GM12878 (cell line): Measurements from ENCODE around the gene P4HA2. TPM values are rescaled to one million over a fixed set of nuclear protein-coding genes. Genes with fewer than 3 reads are reported as not detected.

Source experiments
- ATAC-seq: fragments of 200-7000 bp; cut with Tn5 transposase; 3 replicates; pipeline ENCODE4 v1.9.1; 2020; ENCODE audit warnings: mild to moderate bottlenecking, moderate library complexity
- BruUV-seq: library from RNA; stranded (reverse); fragments of 400-500 nt; replicated peaks from 2 replicates; lab custom pipeline; 2021; lab: Mats Ljungman, UMichigan
- CTCF ChIA-PET: fragments of 300-600 bp; sonication (Branson Sonifier 250); formaldehyde crosslinking; extraction: SDS; loops from one replicate; lab custom pipeline; 2021; ENCODE audit warnings: inconsistent platforms; lab: Yijun Ruan, JAX
- POLR2A ChIA-PET: fragments of 350-600 bp; formaldehyde crosslinking; extraction: SDS; loops from one replicate; lab custom pipeline; 2021; ENCODE audit warnings: inconsistent platforms; lab: Charles Lee
- RAD21 ChIA-PET: fragments of 300-600 bp; sonication (Branson Sonifier 250); formaldehyde crosslinking; loops from one replicate; lab custom pipeline; 2023; ENCODE audit warnings: antibody characterized with exemption; ENCODE audit not compliant: unreplicated experiment; lab: Charles Lee
- SMC1A ChIA-PET: fragments of 300-600 bp; sonication (Branson Sonifier 250); formaldehyde crosslinking; loops from one replicate; lab custom pipeline; 2023; ENCODE audit not compliant: unreplicated experiment, uncharacterized antibody; lab: Charles Lee
- DNase-seq: peaks from one replicate; pipeline ENCODE4 v3.0.0-alpha.2; 2011; ENCODE audit warnings: low read depth, low spot score
- FAIRE-seq: peaks from 3 replicates; lab custom pipeline; 2011; peaks lifted over from hg19 to GRCh38; lab: Jason Lieb, UNC
- H2AFZ ChIP-seq: 2 replicates; pipeline ENCODE4 v1.6.0; 2011; ENCODE audit warnings: low read depth, low read length, control low read depth; ENCODE audit not compliant: control insufficient read depth
- H3K27ac ChIP-seq: 2 replicates; pipeline ENCODE4 v1.5.1; 2011; ENCODE audit warnings: control low read depth; ENCODE audit not compliant: control insufficient read depth, insufficient read depth
- H3K27me3 ChIP-seq, 2 experiments: replicated peaks in 1 of 2; 2 replicates each; pipeline versions ENCODE4 v1.6.0 to v1.6.1; 2011; ENCODE audit warnings: low read length in 1 of 2; ENCODE audit not compliant: control insufficient read depth in 2 of 2, insufficient read depth in 2 of 2
- H3K36me3 ChIP-seq, 2 experiments: 2 replicates each; pipeline ENCODE4 v1.5.1; 2011; ENCODE audit warnings: low read length in 1 of 2; ENCODE audit not compliant: control insufficient read depth in 2 of 2, insufficient read depth in 2 of 2
- H3K4me1 ChIP-seq: 2 replicates; pipeline ENCODE4 v1.6.1; 2011; ENCODE audit warnings: mild to moderate bottlenecking, low read length, moderate library complexity, mixed read lengths; ENCODE audit not compliant: control insufficient read depth, insufficient read depth
- H3K4me2 ChIP-seq: 2 replicates; pipeline ENCODE4 v1.6.0; 2011; ENCODE audit warnings: control low read depth; ENCODE audit not compliant: control insufficient read depth, insufficient read depth
- H3K4me3 ChIP-seq: fragments of 200-600 bp; sonication (generic); 2 replicates; pipeline ENCODE4 v1.5.1; 2016
- H3K79me2 ChIP-seq: 2 replicates; pipeline ENCODE4 v1.6.0; 2011; ENCODE audit warnings: low read length; ENCODE audit not compliant: control insufficient read depth, insufficient read depth
- H3K9ac ChIP-seq: 2 replicates; pipeline ENCODE4 v1.8.0; 2011; ENCODE audit warnings: low read length, control low read depth, mixed read lengths; ENCODE audit not compliant: control insufficient read depth, insufficient read depth
- H3K9me3 ChIP-seq: replicated peaks from 3 replicates; pipeline ENCODE4 v1.5.1; 2011; ENCODE audit warnings: mild to moderate bottlenecking, low read length; ENCODE audit not compliant: control insufficient read depth, insufficient read depth
- H4K20me1 ChIP-seq: 2 replicates; pipeline ENCODE4 v1.6.0; 2011; ENCODE audit not compliant: control insufficient read depth, insufficient read depth
- CBX5 ChIP-seq: sonication (generic); IDR thresholded peaks from 2 replicates; pipeline ENCODE4 v1.6.1; 2016; ENCODE audit warnings: low read depth, moderate library complexity, mild to moderate bottlenecking, inconsistent platforms
- EED ChIP-seq: sonication (generic); IDR thresholded peaks from 2 replicates; pipeline ENCODE4 v1.6.1; 2016; ENCODE audit warnings: antibody characterized with exemption, low read depth
- FOXM1 ChIP-seq: IDR thresholded peaks from 2 replicates; pipeline ENCODE4 v1.6.1; 2012; ENCODE audit warnings: low read depth, mild to moderate bottlenecking, inconsistent platforms, low read length, moderate library complexity
- GABPA ChIP-seq: IDR thresholded peaks from 2 replicates; pipeline ENCODE4 v1.6.1; 2014; ENCODE audit warnings: antibody characterized with exemption, low read depth, mild to moderate bottlenecking, inconsistent platforms
- HSF1 ChIP-seq: fragments of 150-350 bp; IDR thresholded peaks from 2 replicates; pipeline ENCODE4 v1.6.1; 2014; ENCODE audit warnings: mild to moderate bottlenecking, low read depth, low read length
- RUNX3 ChIP-seq: IDR thresholded peaks from 2 replicates; pipeline ENCODE4 v1.6.1; 2012; ENCODE audit warnings: low read length, inconsistent platforms
- SREBF1 ChIP-seq: IDR thresholded peaks from 2 replicates; pipeline ENCODE4 v1.6.1; 2012; ENCODE audit warnings: mild to moderate bottlenecking, low read length
- SRF ChIP-seq, 2 experiments: IDR thresholded peaks; 2 replicates each; pipeline ENCODE4 v1.6.1; 2011; ENCODE audit warnings: low read depth in 2 of 2, low read length in 2 of 2, mild to moderate bottlenecking in 1 of 2, moderate library complexity in 1 of 2
- STAT1 ChIP-seq: fragments of 450-650 bp; conservative IDR thresholded peaks from 2 replicates; pipeline ENCODE4 v1.6.1; 2014; ENCODE audit warnings: antibody characterized with exemption, mild to moderate bottlenecking
- SUZ12 ChIP-seq: fragments of 200-600 bp; sonication (generic); IDR thresholded peaks from one replicate; pipeline ENCODE4 v1.6.1; 2018; ENCODE audit warnings: antibody characterized with exemption, mild to moderate bottlenecking; ENCODE audit not compliant: unreplicated experiment
- YBX1 ChIP-seq: fragments of 450-650 bp; IDR thresholded peaks from 2 replicates; pipeline ENCODE4 v1.6.1; 2016; ENCODE audit warnings: antibody characterized with exemption
- ZSCAN29 ChIP-seq: fragments of 450-650 bp; IDR thresholded peaks from 2 replicates; pipeline ENCODE4 v1.6.1; 2017; ENCODE audit warnings: mild to moderate bottlenecking, moderate library complexity
- WGBS: methylation state at CpG from one replicate; pipeline ENCODE4 v1.1.6; 2016; ENCODE audit warnings: low lambda C conversion rate; ENCODE audit not compliant: insufficient replicate concordance, insufficient coverage; ENCODE audit errors: missing lambda C conversion rate; 5-methylcytosine and 5-hydroxymethylcytosine counted together
- in situ Hi-C: fragments of 300-500 bp; cut with MboI; formaldehyde crosslinking; loops from 9 replicates; pipeline ENCODE4 v1.14.3; 2018; ENCODE audit warnings: mixed read lengths
- intact Hi-C: fragments of 100-400 bp; cut with micrococcal nuclease; formaldehyde crosslinking; loops from one replicate; pipeline ENCODE4 v1.14.2; 2022; ENCODE audit not compliant: unreplicated experiment
- polyA plus RNA-seq, 11 experiments: library from polyadenylated mRNA; depleted of rRNA in 4 of 11; unstranded in 6 of 11; stranded (reverse) in 5 of 11; fragments of >200 nt; fragmentation: Nextera tagmentation in 4 of 11; fragmentation: Illumina TruSeq in 1 of 11; extraction: Ambion mirVana in 4 of 11; extraction: Trizol in 1 of 11; gene quantifications; 1 replicate in 1 of 11; 2 replicates in 10 of 11; pipeline versions ENCODE4 v1.2.1 to v1.2.3, GENCODE V29; 2011 to 2016; ENCODE audit warnings: inconsistent platforms in 2 of 11, missing spikeins in 2 of 11, low read depth in 1 of 11
- total RNA-seq, 4 experiments: library from RNA; depleted of rRNA in 3 of 4; stranded (reverse); fragments of >200 nt in 3 of 4; fragmentation: Illumina TruSeq in 1 of 4; extraction: Trizol in 1 of 4; gene quantifications; 2 replicates each; pipeline versions ENCODE4 v1.2.1 to v1.2.3, GENCODE V29; 2013 to 2021
- TF ChIP-seq, protein P1 (sequence below): IDR thresholded peaks from 2 replicates; pipeline ENCODE4 v1.6.1; 2011; ENCODE audit warnings: low read depth, mild to moderate bottlenecking, low read length, moderate library complexity, borderline replicate concordance; ENCODE audit errors: extremely low read depth
- TF ChIP-seq, protein P2 (sequence below): fragments of 450-650 bp; formaldehyde crosslinking; IDR thresholded peaks from 2 replicates; pipeline ENCODE4 v1.4.0; 2022; ENCODE audit warnings: mild to moderate bottlenecking, moderate library complexity
- TF ChIP-seq, protein P3 (sequence below): fragments of 450-650 bp; IDR thresholded peaks from 2 replicates; pipeline ENCODE4 v1.6.1; 2017; ENCODE audit warnings: borderline replicate concordance

Gene P4HA2
- total and polyA plus RNA-seq, 10 of the 15 experiments (the other 5 are each of a cell fraction or from before 2014, with no cell fraction given) = 4.7 to 10.9 (median 7.5) TPM

DNA sequence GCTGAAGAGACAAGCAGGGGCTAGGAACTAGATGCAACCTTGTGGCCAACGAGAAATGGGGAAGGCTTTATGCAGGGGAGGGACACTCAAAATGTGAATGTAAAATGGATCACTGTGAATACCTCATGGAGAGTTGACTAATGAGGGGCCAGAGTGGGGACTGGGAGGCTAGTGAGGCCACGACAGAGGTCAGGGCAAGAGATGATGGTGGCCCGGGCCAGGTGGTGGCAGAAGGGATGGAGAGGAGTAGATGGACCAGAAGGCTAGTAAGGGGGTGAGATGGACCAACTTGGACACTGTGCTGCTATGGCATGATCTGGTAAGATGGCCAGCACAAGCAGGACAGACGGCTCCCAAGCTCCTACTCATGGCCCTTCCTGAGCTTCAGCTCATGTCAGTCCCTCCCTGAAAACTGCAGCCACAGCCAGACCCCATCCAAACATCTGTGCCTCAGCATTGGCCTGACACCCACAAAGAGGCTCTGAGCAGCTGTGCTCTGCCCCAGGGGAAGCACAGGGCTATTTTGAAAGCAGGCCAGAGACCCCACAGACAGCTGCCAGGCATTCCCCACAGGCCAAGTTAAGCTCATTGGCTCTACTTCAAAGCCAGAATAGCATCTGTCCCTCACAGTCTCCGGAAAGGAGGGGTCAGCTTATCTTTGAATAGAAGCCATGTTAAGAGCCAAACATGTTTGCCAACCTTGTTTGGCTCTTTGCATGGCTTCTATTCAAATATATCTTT, 22.1 kb downstream of the P4HA2 start:
- no peaks in the 10 kb centered on the region for H3K27me3 ChIP-seq
- no peak overlapping the region for H3K9ac ChIP-seq
- POLR2A ChIA-PET = interaction anchor here (0.9 to 1.2 kb wide), 3 partner anchors 17 to 285 kb away, joined by 3 read pairs; partner anchors contain the start of genes IRF1 and P4HA2
- H3K4me2 ChIP-seq = no peak overlapping the region
- in situ Hi-C loops (no loop called here), intact Hi-C loops (no loop called here)
- RAD21 ChIA-PET = interaction anchor here (0.6 to 1.6 kb wide), 6 partner anchors 15 to 88 kb away, joined by 3 to 4 read pairs (median 3); partner anchors contain the start of genes P4HA2 and SLC22A4
- ATAC-seq = peak; percentile 69
- no peak overlapping the region for H2AFZ ChIP-seq
- SMC1A ChIA-PET = interaction anchor here (0.9 to 6.0 kb wide), 9 partner anchors 9 to 164 kb away, joined by 3 to 28 read pairs (median 6); partner anchors contain the start of gene SLC22A5
- no peaks in the 10 kb centered on the region for H4K20me1 ChIP-seq
- BruUV-seq = no TSS peak
- peaks cover 6% of the 10 kb centered on the region for H3K4me1 ChIP-seq
- no peaks in the 10 kb centered on the region for H3K36me3 ChIP-seq
- FAIRE-seq = no peak
- WGBS = 22% methylated on average over 5 of the region's 5 CpGs
- no peak overlapping the region for H3K27ac ChIP-seq
- CTCF ChIA-PET = interaction anchor here (0.8 to 3.6 kb wide), 4 partner anchors 13 to 616 kb away, joined by 3 to 20 read pairs (median 10); no protein-coding TSS in a partner anchor
- no peak for DNase-seq
- no peaks in the 10 kb centered on the region for H3K79me2 ChIP-seq
- H3K9me3 ChIP-seq = no peaks in the 10 kb centered on the region
- no peak overlapping the region for H3K4me3 ChIP-seq
- TF ChIP-seq, protein P1, sequence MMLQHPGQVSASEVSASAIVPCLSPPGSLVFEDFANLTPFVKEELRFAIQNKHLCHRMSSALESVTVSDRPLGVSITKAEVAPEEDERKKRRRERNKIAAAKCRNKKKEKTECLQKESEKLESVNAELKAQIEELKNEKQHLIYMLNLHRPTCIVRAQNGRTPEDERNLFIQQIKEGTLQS = no peak
- TF ChIP-seq SRF (IDR thresholded peaks at IDR 0.05; ENCODE audit: low read depth in 2 of 2, low read length in 2 of 2) (no peak), YBX1 (no peak), HSF1 (no peak), EED (peak; percentile 74), SUZ12 (no peak), ZSCAN29 (no peak), STAT1 (no peak), SREBF1 (no peak), GABPA (no peak), FOXM1 (peak; percentile 90; the same call in 1 of the 2 replicates), RUNX3 (peak; percentile 81), CBX5 (no peak)
- TF ChIP-seq, protein P2, sequence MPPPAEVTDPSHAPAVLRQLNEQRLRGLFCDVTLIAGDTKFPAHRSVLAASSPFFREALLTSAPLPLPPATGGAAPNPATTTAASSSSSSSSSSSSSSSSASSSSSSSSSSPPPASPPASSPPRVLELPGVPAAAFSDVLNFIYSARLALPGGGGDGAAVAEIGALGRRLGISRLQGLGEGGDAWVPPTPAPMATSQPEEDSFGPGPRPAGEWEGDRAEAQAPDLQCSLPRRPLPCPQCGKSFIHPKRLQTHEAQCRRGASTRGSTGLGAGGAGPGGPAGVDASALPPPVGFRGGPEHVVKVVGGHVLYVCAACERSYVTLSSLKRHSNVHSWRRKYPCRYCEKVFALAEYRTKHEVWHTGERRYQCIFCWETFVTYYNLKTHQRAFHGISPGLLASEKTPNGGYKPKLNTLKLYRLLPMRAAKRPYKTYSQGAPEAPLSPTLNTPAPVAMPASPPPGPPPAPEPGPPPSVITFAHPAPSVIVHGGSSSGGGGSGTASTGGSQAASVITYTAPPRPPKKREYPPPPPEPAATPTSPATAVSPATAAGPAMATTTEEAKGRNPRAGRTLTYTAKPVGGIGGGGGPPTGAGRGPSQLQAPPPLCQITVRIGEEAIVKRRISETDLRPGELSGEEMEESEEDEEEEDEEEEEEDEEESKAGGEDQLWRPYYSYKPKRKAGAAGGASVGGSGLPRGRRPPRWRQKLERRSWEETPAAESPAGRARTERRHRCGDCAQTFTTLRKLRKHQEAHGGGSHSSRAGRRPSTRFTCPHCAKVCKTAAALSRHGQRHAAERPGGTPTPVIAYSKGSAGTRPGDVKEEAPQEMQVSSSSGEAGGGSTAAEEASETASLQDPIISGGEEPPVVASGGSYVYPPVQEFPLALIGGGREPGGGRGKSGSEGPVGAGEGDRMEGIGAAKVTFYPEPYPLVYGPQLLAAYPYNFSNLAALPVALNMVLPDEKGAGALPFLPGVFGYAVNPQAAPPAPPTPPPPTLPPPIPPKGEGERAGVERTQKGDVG (CRISPR knock-in tag) = no peak
- TF ChIP-seq, protein P3, sequence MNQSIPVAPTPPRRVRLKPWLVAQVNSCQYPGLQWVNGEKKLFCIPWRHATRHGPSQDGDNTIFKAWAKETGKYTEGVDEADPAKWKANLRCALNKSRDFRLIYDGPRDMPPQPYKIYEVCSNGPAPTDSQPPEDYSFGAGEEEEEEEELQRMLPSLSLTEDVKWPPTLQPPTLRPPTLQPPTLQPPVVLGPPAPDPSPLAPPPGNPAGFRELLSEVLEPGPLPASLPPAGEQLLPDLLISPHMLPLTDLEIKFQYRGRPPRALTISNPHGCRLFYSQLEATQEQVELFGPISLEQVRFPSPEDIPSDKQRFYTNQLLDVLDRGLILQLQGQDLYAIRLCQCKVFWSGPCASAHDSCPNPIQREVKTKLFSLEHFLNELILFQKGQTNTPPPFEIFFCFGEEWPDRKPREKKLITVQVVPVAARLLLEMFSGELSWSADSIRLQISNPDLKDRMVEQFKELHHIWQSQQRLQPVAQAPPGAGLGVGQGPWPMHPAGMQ = no peak
